Right lobe of liver (tissue), 4 donors: Measurements from ENCODE around the gene PEX1.
"Not testable (repeated sequence)": the region's sequence is repeated elsewhere in the genome, so short reads cannot be mapped to it uniquely, and the experiment has no call there.

ENCODE experiments used
- CTCF ChIP-seq, 4 donors: fragments of 200-600 bp in 3 of 4; fragments of 450-650 bp in 1 of 4; IDR thresholded peaks; one replicate each; pipeline versions ENCODE4 v1.5.1 to v1.8.0; 2016 to 2022; ENCODE audit warnings: antibody characterized with exemption in 4 of 4, mild to moderate bottlenecking in 2 of 4
- POLR2A ChIP-seq: fragments of 450-650 bp; IDR thresholded peaks from one replicate; pipeline ENCODE4 v1.6.1; 2017; ENCODE audit warnings: antibody characterized with exemption, mild to moderate bottlenecking
- donor health status: DM: no; HTN: no; CAD: no.
- donor health status: DM: no; HTN: no; CAD: no.
- donor health status: DM: no; HTN: yes; CAD: no.

- not testable (repeated sequence) for TF ChIP-seq POLR2A; CTCF (IDR thresholded peaks at IDR 0.05)
Measured at GRCh38 chr7:92483624-92484023, 44.7 kb downstream of the PEX1 start.
